ENCODE results near the gene RASGEF1C.

- TF ChIP-seq, protein P1, sequence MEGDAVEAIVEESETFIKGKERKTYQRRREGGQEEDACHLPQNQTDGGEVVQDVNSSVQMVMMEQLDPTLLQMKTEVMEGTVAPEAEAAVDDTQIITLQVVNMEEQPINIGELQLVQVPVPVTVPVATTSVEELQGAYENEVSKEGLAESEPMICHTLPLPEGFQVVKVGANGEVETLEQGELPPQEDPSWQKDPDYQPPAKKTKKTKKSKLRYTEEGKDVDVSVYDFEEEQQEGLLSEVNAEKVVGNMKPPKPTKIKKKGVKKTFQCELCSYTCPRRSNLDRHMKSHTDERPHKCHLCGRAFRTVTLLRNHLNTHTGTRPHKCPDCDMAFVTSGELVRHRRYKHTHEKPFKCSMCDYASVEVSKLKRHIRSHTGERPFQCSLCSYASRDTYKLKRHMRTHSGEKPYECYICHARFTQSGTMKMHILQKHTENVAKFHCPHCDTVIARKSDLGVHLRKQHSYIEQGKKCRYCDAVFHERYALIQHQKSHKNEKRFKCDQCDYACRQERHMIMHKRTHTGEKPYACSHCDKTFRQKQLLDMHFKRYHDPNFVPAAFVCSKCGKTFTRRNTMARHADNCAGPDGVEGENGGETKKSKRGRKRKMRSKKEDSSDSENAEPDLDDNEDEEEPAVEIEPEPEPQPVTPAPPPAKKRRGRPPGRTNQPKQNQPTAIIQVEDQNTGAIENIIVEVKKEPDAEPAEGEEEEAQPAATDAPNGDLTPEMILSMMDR (IDR thresholded peaks at IDR 0.05), result no peak
- no peak for TF ChIP-seq POLR2A (IDR thresholded peaks at IDR 0.05)
These were observed 29.6 kb upstream of the RASGEF1C start for GRCh38 chr5:180238631-180239030.

Data from lower leg skin (tissue), 3 donors.